Adrenal gland (tissue), 5 donors: ENCODE measurements around the gene EZH2.

Experiments
- CTCF ChIP-seq, 6 experiments: fragments of 450-650 bp in 4 of 6; fragments of 200-600 bp in 2 of 6; sonication (generic) in 1 of 6; IDR thresholded peaks; 1 replicate in 5 of 6; 2 replicates in 1 of 6; pipeline versions ENCODE4 v1.5.1 to v1.8.0; 2016 to 2021; ENCODE audit warnings: antibody characterized with exemption in 6 of 6, mild to moderate bottlenecking in 2 of 6, moderate library complexity in 1 of 6
- POLR2A ChIP-seq, 2 donors: fragments of 450-650 bp; IDR thresholded peaks; one replicate each; pipeline ENCODE4 v1.6.1; 2017; ENCODE audit warnings: antibody characterized with exemption in 2 of 2, mild to moderate bottlenecking in 2 of 2, moderate library complexity in 1 of 2
- donor health status: DM: no; HTN: no; CAD: no.

- TF ChIP-seq POLR2A (IDR thresholded peaks at IDR 0.05) (no peak), CTCF (IDR thresholded peaks at IDR 0.05) (no peak)
Measured at GRCh38 chr7:148914208-148914777, 30.2 kb upstream of the EZH2 start.
